H1 (cell line): ENCODE results near the gene ANGPTL4.

Experiments
- BRCA1 ChIP-seq: IDR thresholded peaks from 2 replicates; pipeline ENCODE4 v1.6.1; 2012; ENCODE audit warnings: low read depth, low read length, improper control_type of control experiment
- CEBPB ChIP-seq: IDR thresholded peaks from 2 replicates; pipeline ENCODE4 v1.6.1; 2012; ENCODE audit warnings: low read depth, low read length
- CTCF ChIP-seq, 3 experiments: IDR thresholded peaks; 1 replicate in 2 of 3; 2 replicates in 1 of 3; pipeline versions ENCODE4 v1.5.1 to v1.6.1; 2011; ENCODE audit warnings: low read length in 3 of 3, mild to moderate bottlenecking in 3 of 3, inconsistent platforms in 2 of 3, low read depth in 1 of 3, moderate library complexity in 1 of 3; ENCODE audit not compliant: insufficient read depth in 1 of 3; ENCODE audit errors: control extremely low read depth in 1 of 3
- MAFK ChIP-seq: IDR thresholded peaks from 2 replicates; pipeline ENCODE4 v1.6.1; 2012; ENCODE audit warnings: low read depth, mild to moderate bottlenecking, improper control_type of control experiment, low read length
- POLR2A ChIP-seq, 2 experiments: IDR thresholded peaks; 1 replicate in 1 of 2; 2 replicates in 1 of 2; pipeline ENCODE4 v1.6.1; 2011; ENCODE audit warnings: low read depth in 2 of 2, low read length in 2 of 2, mild to moderate bottlenecking in 2 of 2; ENCODE audit errors: control extremely low read depth in 1 of 2
- RAD21 ChIP-seq, 2 experiments: IDR thresholded peaks in 1 of 2; conservative IDR thresholded peaks in 1 of 2; 2 replicates each; pipeline ENCODE4 v1.6.1; 2011; ENCODE audit warnings: low read depth in 2 of 2, low read length in 2 of 2, improper control_type of control experiment in 1 of 2, inconsistent platforms in 1 of 2, mild to moderate bottlenecking in 1 of 2, moderate library complexity in 1 of 2
- SRF ChIP-seq: IDR thresholded peaks from 2 replicates; pipeline ENCODE4 v1.6.1; 2011; ENCODE audit warnings: mild to moderate bottlenecking, low read depth, low read length, moderate library complexity

GRCh38 chr19:8325454-8325853 is 38.5 kb upstream of the ANGPTL4 start:
- TF ChIP-seq CTCF (IDR thresholded peaks at IDR 0.05; ENCODE audit: control extremely low read depth in 1 of 3, insufficient read depth in 1 of 3, low read depth in 1 of 3, low read length in 3 of 3) (no peak), POLR2A (IDR thresholded peaks at IDR 0.05; ENCODE audit: control extremely low read depth in 1 of 2, low read depth in 2 of 2, low read length in 2 of 2) (no peak), BRCA1 (no peak), CEBPB (no peak), MAFK (no peak), RAD21 (IDR thresholded peaks at IDR 0.05 in 1 of 2, conservative IDR thresholded peaks at IDR 0.05 in 1 of 2; ENCODE audit: low read depth in 2 of 2, low read length in 2 of 2) (no peak), SRF (no peak)
